HG03039 (cell line): ENCODE data around the gene CASP14.
"Not testable (repeated sequence)": the region's sequence is repeated elsewhere in the genome, so short reads cannot be mapped to it uniquely, and the experiment has no call there.

Experiments used
- ATAC-seq: cut with Tn5 transposase; IDR thresholded peaks from one replicate; pipeline ENCODE4 v1.9.1; 2021; ENCODE audit warnings: mild to moderate bottlenecking, moderate library complexity; ENCODE audit not compliant: unreplicated experiment

The CASP14 gene, protein sequence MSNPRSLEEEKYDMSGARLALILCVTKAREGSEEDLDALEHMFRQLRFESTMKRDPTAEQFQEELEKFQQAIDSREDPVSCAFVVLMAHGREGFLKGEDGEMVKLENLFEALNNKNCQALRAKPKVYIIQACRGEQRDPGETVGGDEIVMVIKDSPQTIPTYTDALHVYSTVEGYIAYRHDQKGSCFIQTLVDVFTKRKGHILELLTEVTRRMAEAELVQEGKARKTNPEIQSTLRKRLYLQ

DNA sequence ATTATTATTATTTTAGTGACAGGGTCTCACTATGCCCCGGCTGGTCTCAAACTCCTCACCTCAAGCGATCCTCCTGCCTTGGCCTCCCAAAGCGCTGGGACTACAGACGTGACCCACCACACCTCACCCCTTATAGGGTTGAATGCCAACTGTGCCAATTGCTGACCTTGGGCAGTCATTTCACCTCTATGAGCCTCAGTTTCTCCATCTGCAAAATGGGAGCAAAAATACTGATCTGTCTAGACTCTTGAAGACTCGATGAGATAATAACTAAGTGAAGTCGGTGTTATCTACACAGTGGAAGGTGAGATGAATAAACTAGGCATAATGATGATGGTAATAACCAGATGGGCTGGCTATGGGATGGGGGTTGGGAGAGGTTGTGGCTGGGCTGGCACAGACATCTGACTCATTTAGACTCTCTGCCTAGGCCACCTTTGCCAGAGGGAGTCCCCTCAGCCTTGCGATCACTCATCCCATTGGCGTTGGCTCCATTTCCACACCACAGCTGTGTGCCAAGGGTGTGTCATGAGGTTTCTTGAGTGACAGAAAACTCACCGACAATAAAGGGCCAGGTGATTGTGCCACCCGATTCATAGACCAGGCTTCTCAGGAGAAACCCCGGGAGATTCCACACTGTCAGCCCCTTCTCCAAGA is at the start of gene CASP14:
CASP14 (plus strand) TSS at position 596 of the 657 bp plus-strand sequence. CDS start 2,772 bp downstream, outside the sequence.
- no peak for ATAC-seq

DNA sequence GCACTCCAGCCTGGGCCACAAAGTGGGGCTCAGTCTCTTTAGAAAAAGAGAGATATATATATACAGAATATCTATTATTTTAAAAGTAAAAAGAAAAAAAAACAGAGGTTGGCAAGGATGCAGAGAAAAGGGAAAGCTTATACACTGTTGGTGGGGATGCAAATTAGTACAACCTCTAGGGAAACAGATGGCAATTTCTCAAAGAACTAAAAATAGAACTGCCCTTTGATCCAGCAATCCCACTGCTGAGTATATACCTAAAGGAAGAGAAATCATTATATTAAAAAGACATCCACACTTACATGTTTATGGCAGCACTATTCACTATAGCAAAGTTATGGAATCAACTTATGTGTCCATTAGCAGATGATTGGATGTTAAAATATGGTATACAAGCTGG is 41.0 kb upstream of the CASP14 start:
- ATAC-seq: no peak

GRCh38 chr19:15010501-15011300 is 38.6 kb upstream of the CASP14 start:
- ATAC-seq: no peak

DNA sequence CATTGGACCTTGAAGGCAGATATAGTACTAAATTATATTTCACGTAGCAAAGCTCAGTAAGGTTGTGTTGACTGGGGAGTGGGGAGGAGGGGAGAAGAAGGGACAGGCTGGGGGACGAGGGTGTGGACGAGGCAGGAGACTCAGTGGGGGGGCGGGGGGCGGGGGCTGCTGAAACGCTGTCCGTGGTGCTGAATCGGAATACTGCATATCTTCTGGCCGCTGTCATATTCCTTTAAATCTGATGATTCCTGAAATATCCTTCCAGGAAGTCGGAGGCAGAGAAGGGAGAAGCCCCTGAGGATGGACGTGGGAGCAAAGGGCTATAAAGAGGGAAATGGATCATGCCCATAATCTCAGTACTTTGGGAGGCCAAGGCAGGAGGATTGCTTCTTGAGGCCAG is 34.7 kb upstream of the CASP14 start:
- no peak for ATAC-seq

DNA sequence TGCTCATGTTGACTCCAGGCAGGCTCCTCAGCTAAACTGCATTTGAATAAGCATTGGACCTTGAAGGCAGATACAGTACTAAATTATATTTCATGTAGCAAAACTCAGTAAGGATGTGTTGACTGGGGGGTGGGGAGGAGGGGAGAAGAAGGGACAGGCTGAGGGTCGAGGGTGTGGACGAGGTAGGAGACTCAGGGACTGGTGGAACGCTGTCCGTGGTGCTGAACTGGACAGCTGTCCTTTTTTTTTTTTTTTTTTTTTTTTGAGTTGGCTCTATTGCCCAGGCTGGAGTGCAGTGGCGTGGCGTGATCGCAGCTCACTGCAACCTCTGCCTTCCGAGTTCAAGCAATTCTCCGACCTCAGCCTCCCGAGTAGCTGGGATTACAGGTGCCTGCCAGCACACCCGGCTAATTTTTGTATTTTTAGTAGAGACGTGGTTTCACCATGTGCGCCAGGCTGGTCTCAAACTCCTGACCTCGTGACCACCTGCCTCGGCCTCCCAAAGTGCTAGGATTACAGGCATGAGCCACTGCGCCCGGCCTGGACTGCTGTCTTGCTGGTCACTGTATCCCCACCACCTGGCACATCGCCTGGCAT is 33.2 kb upstream of the CASP14 start:
- no peak for ATAC-seq

GRCh38 chr19:15018836-15019235 is 30.4 kb upstream of the CASP14 start:
- ATAC-seq: not testable (repeated sequence)

DNA sequence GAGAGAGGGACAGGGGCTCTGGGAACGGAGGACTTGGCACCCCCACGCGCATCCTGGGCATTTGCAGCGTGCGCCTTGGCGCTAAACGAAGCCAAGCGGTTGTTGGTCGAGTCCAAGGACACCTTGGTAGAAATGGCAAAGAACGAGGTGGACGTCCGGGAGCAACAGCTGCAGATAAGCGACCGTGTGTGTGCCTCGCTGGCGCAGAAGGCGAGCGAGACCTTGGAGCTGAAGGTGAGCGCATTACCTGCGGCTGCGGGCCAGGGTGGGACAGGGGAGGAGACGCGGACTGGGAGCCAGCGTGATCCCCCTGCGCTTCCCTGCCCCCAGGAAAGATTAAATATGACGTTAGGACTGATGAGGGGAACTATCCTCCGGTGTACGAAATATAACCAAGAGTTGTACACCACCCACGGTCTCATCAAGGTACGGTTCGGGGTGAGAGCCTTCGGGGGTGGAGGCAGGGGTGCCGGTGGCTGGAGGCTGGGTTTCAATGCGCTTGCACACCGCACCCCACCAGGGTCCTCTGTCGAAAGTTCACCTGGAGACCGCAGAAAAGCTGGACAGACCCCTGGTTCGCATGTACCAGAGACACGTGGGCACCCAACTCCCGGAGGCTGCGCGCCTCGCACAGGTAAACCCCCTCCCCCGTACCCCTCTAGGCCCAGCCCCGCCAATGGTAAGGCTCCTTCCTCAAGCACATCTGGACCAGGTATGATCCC is 27.8 kb upstream of the CASP14 start:
- no peak for ATAC-seq

GRCh38 chr19:15022752-15023151 is 26.5 kb upstream of the CASP14 start:
- ATAC-seq: no peak

- no peak for ATAC-seq
Observed at GRCh38 chr19:15025217-15025616, 24.1 kb upstream of the CASP14 start.

DNA sequence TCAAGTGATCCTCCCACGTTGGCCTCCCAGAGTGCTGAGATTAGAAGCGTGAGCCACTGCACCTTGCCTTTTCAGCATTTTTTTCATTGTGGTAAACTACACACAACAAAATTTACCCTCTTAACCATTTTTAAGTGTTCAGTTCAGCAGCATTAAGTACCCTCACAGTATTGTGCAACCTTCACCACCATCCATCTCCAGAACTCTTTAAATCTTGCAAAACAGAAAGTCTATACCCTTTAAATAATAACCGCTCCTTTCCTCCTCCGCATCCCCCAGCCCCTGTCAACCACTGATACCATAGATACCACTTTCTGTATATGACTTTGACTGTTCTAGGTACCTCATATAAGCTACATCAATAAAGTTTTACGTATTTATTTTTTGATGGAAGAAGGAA is 20.8 kb upstream of the CASP14 start:
- no peak for ATAC-seq

GRCh38 chr19:15031675-15032074 is 17.6 kb upstream of the CASP14 start:
- no peak for ATAC-seq

DNA sequence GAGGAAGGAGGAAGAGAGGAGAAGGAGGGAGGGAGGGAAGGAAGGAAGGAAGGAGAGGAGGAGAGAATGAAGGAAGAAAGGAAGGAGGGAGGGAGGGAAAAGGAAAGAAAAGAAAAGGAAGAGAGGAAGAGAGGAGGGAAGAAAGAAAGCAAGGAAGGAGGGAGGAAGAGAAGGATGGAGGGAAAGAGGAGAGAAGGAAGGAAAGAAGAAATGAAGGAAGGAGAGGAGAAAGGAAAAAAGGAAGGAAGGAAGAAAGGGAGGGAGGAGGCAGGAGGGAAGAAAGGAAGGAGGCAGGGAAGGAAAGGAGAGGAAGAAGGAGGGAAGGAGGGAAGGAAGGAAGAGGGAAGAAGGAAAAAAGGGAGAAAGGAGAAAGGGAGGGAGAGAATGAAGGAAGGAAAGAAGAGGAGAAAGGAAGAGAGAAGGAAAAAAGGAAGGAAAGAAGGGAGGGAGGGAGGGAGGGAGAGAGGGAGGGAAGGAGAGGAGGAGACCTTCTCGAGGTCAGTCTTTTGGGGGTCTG is 13.4 kb upstream of the CASP14 start:
- ATAC-seq: no peak

- no peak for ATAC-seq
Observed at GRCh38 chr19:15037586-15037985, 11.7 kb upstream of the CASP14 start.

DNA sequence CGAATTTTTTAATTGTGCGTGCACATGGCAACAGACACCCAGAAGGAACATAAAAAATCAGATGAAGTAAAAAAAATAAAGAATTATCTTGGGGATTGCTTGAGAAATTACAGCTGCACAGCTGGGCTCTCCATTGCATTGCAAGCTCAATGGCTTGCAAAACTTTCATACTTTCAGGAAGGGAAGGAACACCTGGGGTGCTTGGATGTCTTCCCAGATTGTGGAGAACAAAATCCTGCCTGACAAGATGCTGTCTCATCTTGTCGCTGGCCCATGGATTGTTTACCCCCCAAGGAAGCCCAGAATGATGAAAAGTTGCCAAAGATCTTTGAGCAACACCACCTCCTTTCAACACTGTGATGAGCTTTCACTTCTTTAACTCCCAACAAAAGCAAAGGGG is 11.0 kb upstream of the CASP14 start:
- ATAC-seq: no peak

DNA sequence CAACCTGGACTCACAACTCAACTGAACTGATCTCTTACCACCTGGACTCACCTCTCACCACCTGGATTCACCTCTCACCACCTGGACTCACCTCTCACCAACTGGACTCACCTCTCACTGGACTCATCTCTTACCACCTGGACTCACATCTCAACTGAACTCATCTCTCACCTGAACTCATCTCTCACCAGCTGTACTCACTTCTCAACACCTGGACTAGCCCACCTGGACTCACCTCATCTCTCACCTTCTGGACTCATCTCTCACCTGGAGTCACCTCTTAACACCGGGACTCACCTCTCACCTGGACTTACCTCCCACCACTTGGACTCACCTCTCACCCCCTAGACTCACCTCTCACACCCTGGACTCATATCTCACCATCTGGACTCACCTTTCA is 7.3 kb upstream of the CASP14 start:
- no peak for ATAC-seq

DNA sequence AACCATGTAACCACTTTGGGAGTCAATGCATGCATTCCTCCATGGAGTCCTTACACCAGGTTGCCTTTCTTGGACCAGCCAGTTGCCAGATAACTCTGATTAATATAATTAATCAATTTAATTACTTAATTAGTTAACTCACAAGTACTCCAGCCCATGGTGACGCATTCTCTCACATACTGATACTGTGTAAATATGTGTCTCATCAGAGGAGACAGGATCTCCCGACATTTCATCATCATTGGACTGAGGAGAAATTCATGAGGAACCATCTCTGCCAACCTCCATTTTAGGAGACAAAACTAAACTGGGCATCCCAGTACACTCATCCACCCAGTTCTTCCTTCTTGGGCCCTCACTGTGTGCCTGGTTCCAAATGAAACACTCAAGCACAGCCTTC is 6.5 kb upstream of the CASP14 start:
- no peak for ATAC-seq

GRCh38 chr19:15045506-15045905 is 3.8 kb upstream of the CASP14 start:
- ATAC-seq: no peak

- ATAC-seq: no peak
Observed at GRCh38 chr19:15047680-15048079, 1.6 kb upstream of the CASP14 start.

DNA sequence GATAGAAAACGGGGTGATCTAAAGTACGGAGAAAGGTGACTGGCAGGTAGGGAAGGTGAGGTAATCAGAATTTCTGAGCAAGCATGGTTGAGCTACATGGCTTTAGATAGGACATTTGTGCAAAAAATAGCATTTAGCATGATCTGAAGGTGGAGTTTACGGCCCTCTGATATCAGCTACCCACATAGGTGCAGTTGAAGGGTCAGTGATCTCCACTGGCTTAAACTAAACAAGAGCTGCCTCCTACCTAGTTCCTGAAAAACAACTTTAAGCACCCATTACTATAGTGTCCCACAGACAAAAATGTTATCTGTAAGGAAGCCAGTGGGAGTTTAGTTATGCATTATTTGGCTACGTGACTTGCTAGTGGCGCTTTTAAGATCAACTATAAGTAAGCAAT is 1.2 kb upstream of the CASP14 start:
- ATAC-seq: no peak

- ATAC-seq: no peak
Observed at GRCh38 chr19:15050639-15051038, 1.4 kb downstream of the CASP14 start.

- ATAC-seq: no peak
Observed at GRCh38 chr19:15062036-15062435, 12.8 kb downstream of the CASP14 start.
